ENCODE measurements around the gene CDSN. TPM values are rescaled to one million over a fixed set of nuclear protein-coding genes. Genes with fewer than 3 reads are reported as not detected.
A peak's percentile ranks its signal among the peaks of the same experiment; 100 is the strongest.

The CDSN gene
- total and polyA plus RNA-seq, 2 donors (not counting 1 experiment from before 2014, with no cell fraction given), result not detected

DNA sequence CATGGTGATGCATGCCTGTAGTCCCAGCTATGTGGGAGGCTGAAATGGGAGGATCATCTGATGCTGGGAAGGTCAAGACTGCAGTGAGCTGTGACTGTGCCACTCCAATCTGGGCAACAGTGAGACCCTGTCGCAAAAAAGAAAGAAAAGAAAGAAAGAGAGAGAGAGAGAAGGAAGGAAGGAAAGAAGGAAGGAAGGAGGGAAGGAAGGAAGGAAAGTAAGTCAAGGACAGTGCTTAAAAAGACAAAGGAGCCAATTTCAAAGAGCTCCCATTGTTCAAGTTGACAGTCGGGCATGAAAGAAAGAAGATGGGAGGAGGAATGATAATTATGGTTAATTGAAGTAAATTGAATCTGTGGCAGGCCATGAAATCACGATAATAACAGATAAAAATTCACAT, 24.0 kb downstream of the CDSN start:
- no peak overlapping the region for H3K4me2 ChIP-seq (replicated peaks; ENCODE audit: low read depth, low read length, poor library complexity, severe bottlenecking)
- Mint-ChIP-seq H3K4me3 (no peak overlapping the region), H3K27ac (no peak overlapping the region), H3K4me1 (peaks cover 16% of the 10 kb centered on the region), H3K9me3 (ENCODE audit: insufficient read depth) (no peaks in the 10 kb centered on the region), H3K27me3 (peaks cover 4% of the 10 kb centered on the region)
- intact Hi-C loops (cut with micrococcal nuclease), result no loop called here
- ChIA-PET POLR2A (no interaction called here), CTCF (interaction anchor here (0.6 to 1.4 kb wide), 3 partner anchors 9 to 1184 kb away, joined by 3 read pairs; no protein-coding TSS in a partner anchor)
- ATAC-seq (ENCODE audit: low read depth), result no peak
- no peaks in the 10 kb centered on the region for H3K27me3 ChIP-seq (replicated peaks in 1 of 4; ENCODE audit: control extremely low read depth in 1 of 4, control insufficient read depth in 3 of 4, insufficient read depth in 4 of 4, low read length in 3 of 4)
- H3K4me1 ChIP-seq (ENCODE audit: control insufficient read depth in 2 of 2, insufficient read depth in 2 of 2, low read length in 2 of 2), result peaks cover 13 to 16% of the 10 kb centered on the region in 2 donors
- no peak for DNase-seq
- no peaks in the 10 kb centered on the region for H3K36me3 ChIP-seq (replicated peaks in 1 of 2; ENCODE audit: control extremely low read depth in 1 of 2, control insufficient read depth in 1 of 2, extremely low read depth in 1 of 2, insufficient read depth in 2 of 2, low read length in 1 of 2)
- no peaks in the 10 kb centered on the region for H3K79me2 ChIP-seq (ENCODE audit: control insufficient read depth, insufficient read depth, low read length)
- H3K9ac ChIP-seq (ENCODE audit: low read length), result no peak overlapping the region
- H4K20me1 ChIP-seq (ENCODE audit: control insufficient read depth, insufficient read depth, low read length, poor library complexity, severe bottlenecking), result no peaks in the 10 kb centered on the region
- H3K27ac ChIP-seq (ENCODE audit: low read length in 2 of 2), result no peak overlapping the region
- H3K9me3 ChIP-seq (ENCODE audit: control extremely low read depth in 1 of 3, control insufficient read depth in 2 of 3, insufficient read depth in 1 of 3, low read length in 2 of 3), result no peaks in the 10 kb centered on the region
- H2AFZ ChIP-seq (ENCODE audit: insufficient read depth, low read depth, low read length, poor library complexity, severe bottlenecking), result no peak overlapping the region
- TF ChIP-seq EZH2 (IDR thresholded peaks at IDR 0.05; ENCODE audit: borderline replicate concordance, insufficient read depth, low read depth, low read length, poor library complexity, severe bottlenecking) (no peak), CTCF (IDR thresholded peaks at IDR 0.05) (no peak)
- H3K4me3 ChIP-seq (ENCODE audit: control extremely low read depth in 1 of 5, extremely low read depth in 1 of 5, insufficient read depth in 1 of 5, low read depth in 2 of 5, low read length in 4 of 5), result no peak overlapping the region
- 91% methylated on average over 1 of the region's 3 CpGs for WGBS (ENCODE audit: insufficient coverage)

- CTCF ChIA-PET, result interaction anchor here (0.6 to 2.2 kb wide), 5 partner anchors 8 to 267 kb away, joined by 3 to 19 read pairs (median 4); no protein-coding TSS in a partner anchor
- TF ChIP-seq CTCF (IDR thresholded peaks at IDR 0.05), result no peak
- TF ChIP-seq EZH2 (IDR thresholded peaks at IDR 0.05; ENCODE audit: borderline replicate concordance, insufficient read depth, low read depth, low read length, poor library complexity, severe bottlenecking), result no peak
- Mint-ChIP-seq H3K4me3 (peak overlapping the region; percentile 67), H3K9me3 (ENCODE audit: insufficient read depth) (no peaks in the 10 kb centered on the region), H3K27ac (peak overlapping the region; percentile 85), H3K4me1 (peaks cover 16% of the 10 kb centered on the region), H3K27me3 (no peaks in the 10 kb centered on the region)
- WGBS (ENCODE audit: insufficient coverage), result 5% methylated on average over 2 of the region's 3 CpGs
- Histone ChIP-seq H3K27me3 (replicated peaks in 1 of 4; ENCODE audit: control extremely low read depth in 1 of 4, control insufficient read depth in 3 of 4, insufficient read depth in 4 of 4, low read length in 3 of 4) (no peaks in the 10 kb centered on the region), H4K20me1 (ENCODE audit: control insufficient read depth, insufficient read depth, low read length, poor library complexity, severe bottlenecking) (no peaks in the 10 kb centered on the region), H2AFZ (ENCODE audit: insufficient read depth, low read depth, low read length, poor library complexity, severe bottlenecking) (peak overlapping the region; percentile 64), H3K4me2 (replicated peaks; ENCODE audit: low read depth, low read length, poor library complexity, severe bottlenecking) (peak overlapping the region; percentile 54), H3K27ac (ENCODE audit: low read length in 2 of 2) (peak overlapping the region in 1 of 2 donors; percentile 59), H3K9ac (ENCODE audit: low read length) (no peak overlapping the region), H3K9me3 (ENCODE audit: control extremely low read depth in 1 of 3, control insufficient read depth in 2 of 3, insufficient read depth in 1 of 3, low read length in 2 of 3) (no peaks in the 10 kb centered on the region), H3K4me1 (ENCODE audit: control insufficient read depth in 2 of 2, insufficient read depth in 2 of 2, low read length in 2 of 2) (peaks cover 13 to 16% of the 10 kb centered on the region in 2 donors), H3K79me2 (ENCODE audit: control insufficient read depth, insufficient read depth, low read length) (no peaks in the 10 kb centered on the region), H3K36me3 (replicated peaks in 1 of 2; ENCODE audit: control extremely low read depth in 1 of 2, control insufficient read depth in 1 of 2, extremely low read depth in 1 of 2, insufficient read depth in 2 of 2, low read length in 1 of 2) (no peaks in the 10 kb centered on the region), H3K4me3 (ENCODE audit: control extremely low read depth in 1 of 5, extremely low read depth in 1 of 5, insufficient read depth in 1 of 5, low read depth in 2 of 5, low read length in 4 of 5) (peak overlapping the region in 1 of 5 experiments; percentile 22)
- POLR2A ChIA-PET, result no interaction called here
- DNase-seq (peak; percentile 41), ATAC-seq (ENCODE audit: low read depth) (peak; percentile 61)
- intact Hi-C loops (cut with micrococcal nuclease), result no loop called here
Observed at GRCh38 chr6:31094389-31094881, 25.8 kb downstream of the CDSN start.
